GM12801 (cell line): ENCODE results near the gene CD70.

Experiments
- TF ChIP-seq, protein P1 (sequence below): IDR thresholded peaks from one replicate; pipeline ENCODE4 v1.5.1; 2011; ENCODE audit warnings: control low read depth; ENCODE audit not compliant: insufficient read length; ENCODE audit errors: extremely low read depth

The CD70 gene

DNA sequence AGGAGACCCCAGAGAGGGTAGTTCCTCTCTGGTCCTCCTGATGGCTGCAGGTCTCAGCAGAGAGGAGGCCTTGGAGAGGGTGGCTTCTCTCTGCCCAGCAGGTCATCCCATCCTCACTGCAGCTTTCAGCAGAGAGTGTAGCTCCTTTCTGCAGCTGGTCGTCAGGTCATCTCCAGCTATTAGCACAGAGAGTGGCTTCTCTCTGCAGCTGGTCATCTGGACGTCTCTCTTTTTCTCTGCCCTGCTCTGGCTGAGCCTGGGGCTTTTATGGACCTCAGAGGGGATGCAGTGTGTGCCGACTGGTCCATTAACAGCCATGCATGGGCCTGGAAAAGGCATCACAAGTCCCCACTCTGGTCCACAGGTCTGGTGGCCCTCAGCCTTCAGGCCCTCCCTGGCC, 39.9 kb downstream of the CD70 start:
- TF ChIP-seq, protein P1, sequence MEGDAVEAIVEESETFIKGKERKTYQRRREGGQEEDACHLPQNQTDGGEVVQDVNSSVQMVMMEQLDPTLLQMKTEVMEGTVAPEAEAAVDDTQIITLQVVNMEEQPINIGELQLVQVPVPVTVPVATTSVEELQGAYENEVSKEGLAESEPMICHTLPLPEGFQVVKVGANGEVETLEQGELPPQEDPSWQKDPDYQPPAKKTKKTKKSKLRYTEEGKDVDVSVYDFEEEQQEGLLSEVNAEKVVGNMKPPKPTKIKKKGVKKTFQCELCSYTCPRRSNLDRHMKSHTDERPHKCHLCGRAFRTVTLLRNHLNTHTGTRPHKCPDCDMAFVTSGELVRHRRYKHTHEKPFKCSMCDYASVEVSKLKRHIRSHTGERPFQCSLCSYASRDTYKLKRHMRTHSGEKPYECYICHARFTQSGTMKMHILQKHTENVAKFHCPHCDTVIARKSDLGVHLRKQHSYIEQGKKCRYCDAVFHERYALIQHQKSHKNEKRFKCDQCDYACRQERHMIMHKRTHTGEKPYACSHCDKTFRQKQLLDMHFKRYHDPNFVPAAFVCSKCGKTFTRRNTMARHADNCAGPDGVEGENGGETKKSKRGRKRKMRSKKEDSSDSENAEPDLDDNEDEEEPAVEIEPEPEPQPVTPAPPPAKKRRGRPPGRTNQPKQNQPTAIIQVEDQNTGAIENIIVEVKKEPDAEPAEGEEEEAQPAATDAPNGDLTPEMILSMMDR = no peak

DNA sequence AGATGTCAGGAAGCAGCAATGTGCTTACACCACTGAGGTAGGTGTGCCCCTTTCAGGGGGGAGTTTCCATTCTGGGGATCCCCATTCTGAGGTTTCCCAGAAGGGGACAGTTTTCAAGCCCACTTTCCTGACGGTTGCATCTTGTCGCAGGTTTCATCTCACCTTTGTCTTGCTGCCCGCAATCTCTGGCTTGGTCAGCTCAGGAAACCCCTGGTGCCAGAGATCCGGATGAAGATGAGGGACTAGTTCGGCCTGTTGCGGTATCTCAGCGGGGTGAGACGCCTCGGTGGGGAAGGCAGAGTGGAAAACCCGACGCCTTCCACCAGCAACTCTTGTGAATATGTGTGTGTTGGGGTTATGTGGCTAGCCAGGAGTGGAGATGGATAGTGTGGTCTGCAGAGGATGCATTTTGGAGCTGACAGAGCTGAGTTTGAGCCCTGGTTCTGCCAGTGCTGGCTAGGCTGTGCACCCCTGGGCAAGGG, 47.0 kb downstream of the CD70 start:
- TF ChIP-seq, protein P1 = no peak

DNA sequence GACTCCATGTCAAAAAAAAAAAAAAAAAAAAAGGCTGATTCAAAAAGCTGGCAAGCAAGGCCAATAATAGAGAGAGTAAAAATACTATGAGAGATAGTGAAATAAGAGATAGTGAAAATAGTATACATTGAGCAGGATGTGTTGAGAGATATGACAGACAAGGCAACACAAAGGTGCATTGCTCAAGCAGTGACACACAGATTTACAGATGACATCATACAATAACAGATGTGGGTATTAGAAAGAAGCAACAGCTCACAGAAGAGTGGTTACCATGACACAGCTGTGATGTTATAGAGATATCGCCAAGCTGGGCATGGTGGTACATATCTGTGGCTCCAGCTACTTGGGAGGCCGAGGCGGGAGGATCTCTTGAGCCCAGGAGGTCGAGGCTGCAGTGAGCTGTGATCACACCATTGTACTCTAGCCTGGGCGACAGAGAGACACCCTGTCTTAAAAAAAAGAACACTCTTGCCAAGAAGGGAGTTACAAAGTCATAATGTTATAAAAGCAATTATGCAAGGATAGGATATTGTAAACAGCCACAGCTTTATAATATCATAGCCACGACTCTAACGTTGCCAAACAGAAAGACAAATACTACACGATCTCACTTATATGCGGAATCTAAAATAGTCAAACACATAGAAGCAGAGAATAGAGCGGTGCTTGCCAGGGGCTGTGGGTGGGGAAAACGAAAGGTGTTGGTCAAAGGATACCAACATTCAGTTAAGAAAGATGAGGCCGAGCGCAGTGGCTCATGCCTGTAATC, 49.8 kb downstream of the CD70 start:
- TF ChIP-seq, protein P1 = no peak

DNA sequence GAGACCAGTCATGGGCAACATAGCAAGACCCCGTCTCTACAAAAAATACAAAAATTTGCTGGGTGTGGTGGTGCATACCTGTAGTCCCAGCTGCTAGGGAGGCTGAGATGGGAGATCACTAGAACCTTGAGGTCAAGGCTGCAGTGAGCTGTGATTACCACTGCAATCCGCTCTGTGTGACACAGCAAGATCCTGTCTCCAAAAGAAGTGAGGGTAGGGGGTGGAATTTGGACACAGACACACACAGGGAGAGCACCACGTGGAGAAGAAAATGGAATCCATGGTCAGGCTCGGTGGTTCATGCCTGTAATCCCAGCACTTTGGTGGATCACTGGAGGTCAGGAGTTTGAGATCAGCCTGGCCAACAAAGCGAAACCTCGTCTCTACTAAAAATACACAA, 51.4 kb downstream of the CD70 start:
- TF ChIP-seq, protein P1 = no peak
